Ishikawa (cell line): ENCODE measurements around the gene OTOP2.

Source experiments
- CREB1 ChIP-seq: IDR thresholded peaks from 2 replicates; pipeline ENCODE4 v1.6.1; 2012; ENCODE audit warnings: low read depth
- EGR1 ChIP-seq: IDR thresholded peaks from 2 replicates; pipeline ENCODE4 v1.6.1; 2012
- RAD21 ChIP-seq: IDR thresholded peaks from 2 replicates; pipeline ENCODE4 v1.6.1; 2012; ENCODE audit warnings: low read depth
- REST ChIP-seq: IDR thresholded peaks from 2 replicates; pipeline ENCODE4 v1.6.1; 2012; ENCODE audit warnings: low read depth, mild to moderate bottlenecking
- TAF1 ChIP-seq: IDR thresholded peaks from 2 replicates; pipeline ENCODE4 v1.6.1; 2012; ENCODE audit warnings: low read depth, mild to moderate bottlenecking
- TEAD4 ChIP-seq: IDR thresholded peaks from 2 replicates; pipeline ENCODE4 v1.6.1; 2012
- TF ChIP-seq, protein P1 (sequence below): IDR thresholded peaks from 2 replicates; pipeline ENCODE4 v1.6.1; 2012

DNA sequence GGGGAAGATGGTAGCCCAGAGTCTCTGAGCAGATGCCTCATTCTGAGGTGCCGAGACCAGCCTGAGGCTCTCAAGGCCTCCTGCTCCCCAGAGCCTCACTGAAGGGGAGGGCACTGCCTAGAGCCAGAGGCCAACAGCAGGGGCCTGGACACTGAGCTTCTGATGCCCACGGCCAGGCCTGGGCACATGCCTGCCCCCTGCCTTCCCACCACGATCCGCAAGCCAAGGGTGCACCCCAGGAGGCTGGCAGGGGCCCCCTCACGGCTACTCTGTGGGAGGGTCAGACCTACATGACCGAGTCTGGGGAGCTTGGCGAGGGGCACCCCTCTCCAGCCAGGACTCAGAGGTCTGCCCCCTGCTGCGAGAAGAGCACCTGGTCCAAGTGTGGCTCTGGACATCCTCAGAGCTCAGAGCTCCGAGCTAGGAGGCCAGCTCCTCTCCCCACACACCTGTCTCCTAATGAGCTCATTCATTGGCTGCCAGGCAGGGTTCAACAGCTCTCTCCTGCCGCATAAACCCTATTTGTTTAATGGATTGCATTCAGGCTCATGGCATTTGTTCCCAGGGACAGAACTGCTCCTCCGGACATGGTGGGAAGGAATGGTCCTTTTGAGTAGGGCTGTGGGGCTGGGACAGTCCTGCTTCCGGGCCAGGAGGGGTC lies 25.5 kb downstream of the OTOP2 start:
- TF ChIP-seq TAF1: no peak
- TF ChIP-seq TEAD4: no peak
- TF ChIP-seq REST: no peak
- TF ChIP-seq EGR1: no peak
- no peak for TF ChIP-seq CREB1
- TF ChIP-seq, protein P1, sequence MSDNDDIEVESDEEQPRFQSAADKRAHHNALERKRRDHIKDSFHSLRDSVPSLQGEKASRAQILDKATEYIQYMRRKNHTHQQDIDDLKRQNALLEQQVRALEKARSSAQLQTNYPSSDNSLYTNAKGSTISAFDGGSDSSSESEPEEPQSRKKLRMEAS: no peak
- TF ChIP-seq RAD21: no peak
